Caco-2 (cell line): ENCODE measurements around the gene KRTAP5-6. TPM values are rescaled to one million over a fixed set of nuclear protein-coding genes. Genes with fewer than 3 reads are reported as not detected.

Experiments
- BruUV-seq: library from RNA; stranded (reverse); fragments of 400-500 nt; replicated peaks from 2 replicates; lab custom pipeline; 2021; lab: Mats Ljungman, UMichigan
- CTCF ChIA-PET: fragments of 300-600 bp; sonication (Branson Sonifier 250); formaldehyde crosslinking; loops from one replicate; lab custom pipeline; 2022; ENCODE audit warnings: antibody characterized with exemption; lab: Charles Lee
- POLR2A ChIA-PET: fragments of 300-600 bp; sonication (Branson Sonifier 250); formaldehyde crosslinking; loops from one replicate; lab custom pipeline; 2022; ENCODE audit warnings: antibody characterized with exemption; lab: Charles Lee
- DNase-seq, 2 experiments: peaks; one replicate each; pipeline versions ENCODE4 v3.0.0 to v3.0.0-alpha.2; 2020 to 2022
- H3K27me3 ChIP-seq: replicated peaks from 2 replicates; pipeline ENCODE4 v1.6.0; 2011; ENCODE audit warnings: low read length; ENCODE audit not compliant: control insufficient read depth, insufficient read depth
- H3K36me3 ChIP-seq: 2 replicates; pipeline ENCODE4 v1.5.1; 2011; ENCODE audit warnings: low read length; ENCODE audit not compliant: control insufficient read depth, insufficient read depth
- H3K4me1 ChIP-seq: fragments of 250-450 bp; sonication (Bioruptor Pico); 2 replicates; pipeline ENCODE4 v1.5.1; 2020; ENCODE audit warnings: mild to moderate bottlenecking
- H3K4me3 ChIP-seq: 2 replicates; pipeline ENCODE4 v1.5.1; 2011; ENCODE audit warnings: low read depth, mild to moderate bottlenecking, control low read depth, low read length
- H3K9me3 ChIP-seq: fragments of 250-450 bp; sonication (Bioruptor Pico); 2 replicates; pipeline ENCODE4 v1.5.1; 2020; ENCODE audit warnings: mild to moderate bottlenecking, moderate library complexity
- H3K27ac Mint-ChIP-seq: one replicate; pipeline ENCODE4 v1.8.0; 2022; ENCODE audit warnings: mixed read lengths; ENCODE audit not compliant: unreplicated experiment
- H3K27me3 Mint-ChIP-seq: one replicate; pipeline ENCODE4 v1.8.0; 2022; ENCODE audit warnings: mixed read lengths; ENCODE audit not compliant: insufficient read depth, unreplicated experiment
- H3K36me3 Mint-ChIP-seq: one replicate; pipeline ENCODE4 v1.8.0; 2022; ENCODE audit warnings: mild to moderate bottlenecking, mixed read lengths; ENCODE audit not compliant: insufficient read depth, unreplicated experiment
- H3K4me1 Mint-ChIP-seq: one replicate; pipeline ENCODE4 v1.8.0; 2022; ENCODE audit warnings: low read depth, mixed read lengths; ENCODE audit not compliant: unreplicated experiment
- H3K4me3 Mint-ChIP-seq: one replicate; pipeline ENCODE4 v1.8.0; 2022; ENCODE audit warnings: mild to moderate bottlenecking, moderate library complexity, mixed read lengths; ENCODE audit not compliant: unreplicated experiment
- H3K9me3 Mint-ChIP-seq: one replicate; pipeline ENCODE4 v1.8.0; 2022; ENCODE audit warnings: mixed read lengths; ENCODE audit not compliant: unreplicated experiment
- CTCF ChIP-seq, 2 experiments: fragments of 200-600 bp in 1 of 2; IDR thresholded peaks; 1 replicate in 1 of 2; 2 replicates in 1 of 2; pipeline versions ENCODE4 v1.5.1 to v1.8.0; 2011 to 2022; ENCODE audit warnings: antibody characterized with exemption in 1 of 2, control low read depth in 1 of 2, inconsistent platforms in 1 of 2, low read depth in 1 of 2, low read length in 1 of 2, mild to moderate bottlenecking in 1 of 2, moderate library complexity in 1 of 2; ENCODE audit not compliant: insufficient read depth in 1 of 2, severe bottlenecking in 1 of 2, unreplicated experiment in 1 of 2
- intact Hi-C: fragments of 100-400 bp; cut with micrococcal nuclease; formaldehyde crosslinking; loops from one replicate; pipeline ENCODE4 v1.10.0; 2022; ENCODE audit not compliant: unreplicated experiment
- total RNA-seq: library from RNA; stranded (reverse); gene quantifications from 2 replicates; pipeline ENCODE4 v1.2.3, GENCODE V29; 2022

Gene KRTAP5-6
- total RNA-seq, 1 experiment from 2014 or later = not detected

DNA sequence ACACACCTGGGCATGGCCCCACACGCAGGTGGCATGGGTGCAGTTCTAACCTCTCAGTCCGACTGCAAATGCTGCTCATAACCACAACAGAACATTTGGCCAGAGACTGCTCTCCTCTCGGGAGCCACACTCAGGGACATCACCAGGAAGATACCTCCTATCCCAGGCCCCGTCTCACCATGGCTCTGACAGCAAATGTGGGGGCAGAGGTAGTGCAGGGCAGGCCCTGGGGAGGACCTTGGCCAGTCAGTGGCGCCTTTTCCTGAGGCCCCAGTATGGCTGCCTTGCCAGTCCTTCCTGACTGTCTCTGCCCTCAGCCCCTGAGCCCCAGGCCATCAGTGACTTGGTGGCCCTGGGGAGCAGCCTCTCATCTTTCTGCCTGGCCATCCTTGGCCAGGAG is 2.8 kb downstream of the KRTAP5-6 start:
- no peak for TF ChIP-seq CTCF (IDR thresholded peaks at IDR 0.05; ENCODE audit: insufficient read depth in 1 of 2, low read depth in 1 of 2, low read length in 1 of 2, severe bottlenecking in 1 of 2, unreplicated experiment in 1 of 2)
- Mint-ChIP-seq H3K9me3 (peaks cover 10% of the 10 kb centered on the region), H3K27me3 (no peaks in the 10 kb centered on the region), H3K4me1 (peaks cover 8% of the 10 kb centered on the region), H3K27ac (no peak overlapping the region), H3K4me3 (no peak overlapping the region), H3K36me3 (no peaks in the 10 kb centered on the region)
- ChIA-PET POLR2A (no interaction called here), CTCF (no interaction called here)
- DNase-seq = no peak
- Histone ChIP-seq H3K36me3 (no peaks in the 10 kb centered on the region), H3K4me3 (no peak overlapping the region), H3K4me1 (peaks cover under 1% of the 10 kb centered on the region), H3K9me3 (peaks cover 4% of the 10 kb centered on the region; the same call in 1 of the 2 replicates), H3K27me3 (no peaks in the 10 kb centered on the region)
- intact Hi-C loops = no loop called here
- BruUV-seq = no TSS peak

DNA sequence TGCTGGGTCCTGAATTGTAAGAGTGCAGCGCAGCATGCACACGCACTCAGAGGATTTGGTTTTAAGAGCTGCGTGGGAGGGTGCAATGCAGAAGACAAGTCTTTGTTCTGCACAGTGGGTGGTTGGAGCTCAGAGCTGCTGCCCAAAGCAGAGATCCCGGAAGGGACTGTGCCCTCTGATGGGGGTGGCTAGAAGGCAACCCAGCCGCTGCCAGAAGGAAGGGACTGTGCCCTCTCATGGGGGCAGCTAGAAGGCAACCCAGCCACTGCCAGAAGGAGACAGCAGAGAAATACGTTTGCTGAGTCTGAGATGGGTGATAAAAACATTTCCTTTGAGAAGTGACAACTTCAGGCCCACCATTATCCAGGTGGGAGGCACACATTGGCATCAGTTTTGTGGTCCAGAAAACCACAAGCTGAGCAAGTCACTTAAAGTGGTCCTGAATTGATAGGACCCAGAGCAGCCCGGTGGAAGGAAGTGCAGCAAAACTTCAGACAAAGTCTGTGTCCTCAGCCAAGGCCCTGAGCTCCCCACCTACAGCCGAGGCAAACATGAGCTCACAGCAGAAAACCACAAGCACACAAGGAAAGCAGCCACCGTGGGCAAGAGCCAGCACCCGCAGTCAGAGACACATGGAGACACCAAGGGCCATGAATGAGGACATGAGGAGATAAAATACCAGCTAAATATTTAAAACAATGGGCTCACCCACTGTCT is 4.3 kb downstream of the KRTAP5-6 start:
- no peak for TF ChIP-seq CTCF (IDR thresholded peaks at IDR 0.05; ENCODE audit: insufficient read depth in 1 of 2, low read depth in 1 of 2, low read length in 1 of 2, severe bottlenecking in 1 of 2, unreplicated experiment in 1 of 2)
- peaks cover 15% of the 10 kb centered on the region for H3K4me1 Mint-ChIP-seq
- Histone ChIP-seq H3K36me3 (no peaks in the 10 kb centered on the region), H3K4me1 (peaks cover 9% of the 10 kb centered on the region; the same call in 1 of the 2 replicates), H3K4me3 (no peak overlapping the region), H3K27me3 (no peaks in the 10 kb centered on the region), H3K9me3 (peaks cover 4% of the 10 kb centered on the region)
- BruUV-seq = no TSS peak
- H3K27me3 Mint-ChIP-seq = no peaks in the 10 kb centered on the region
- intact Hi-C loops = no loop called here
- peaks cover 10% of the 10 kb centered on the region for H3K9me3 Mint-ChIP-seq
- H3K27ac Mint-ChIP-seq = no peak overlapping the region
- CTCF ChIA-PET = interaction anchor here (0.7 kb wide), 1 partner anchor 124 kb away, joined by 3 read pairs; no protein-coding TSS in a partner anchor
- no peaks in the 10 kb centered on the region for H3K36me3 Mint-ChIP-seq
- POLR2A ChIA-PET = no interaction called here
- DNase-seq = no peak
- H3K4me3 Mint-ChIP-seq = no peak overlapping the region

- DNase-seq = no peak
- peaks cover 9% of the 10 kb centered on the region; the same call in 1 of the 2 replicates for H3K4me1 ChIP-seq
- CTCF ChIA-PET = no interaction called here
- Mint-ChIP-seq H3K4me3 (no peak overlapping the region), H3K27me3 (no peaks in the 10 kb centered on the region), H3K27ac (no peak overlapping the region), H3K9me3 (peaks cover 10% of the 10 kb centered on the region), H3K36me3 (no peaks in the 10 kb centered on the region), H3K4me1 (peaks cover 15% of the 10 kb centered on the region)
- TF ChIP-seq CTCF (IDR thresholded peaks at IDR 0.05; ENCODE audit: insufficient read depth in 1 of 2, low read depth in 1 of 2, low read length in 1 of 2, severe bottlenecking in 1 of 2, unreplicated experiment in 1 of 2) = no peak
- H3K27me3 ChIP-seq = no peaks in the 10 kb centered on the region
- POLR2A ChIA-PET = no interaction called here
- no peaks in the 10 kb centered on the region for H3K36me3 ChIP-seq
- intact Hi-C loops = no loop called here
- no TSS peak for BruUV-seq
- no peak overlapping the region for H3K4me3 ChIP-seq
- H3K9me3 ChIP-seq = peaks cover 4% of the 10 kb centered on the region
These were observed 5.5 kb downstream of the KRTAP5-6 start for GRCh38 chr11:1702506-1702905.
